Mesenchymal stem cell (in vitro differentiated cells and primary cell): Measurements from ENCODE around the gene C17orf107. TPM values are rescaled to one million over a fixed set of nuclear protein-coding genes. Genes with fewer than 3 reads are reported as not detected.
A peak's percentile ranks its signal among the peaks of the same experiment; 100 is the strongest.

Source experiments
- DNase-seq: peaks from one replicate; pipeline ENCODE4 v3.0.0-alpha.2; 2013
- H2AFZ ChIP-seq: one replicate; pipeline ENCODE4 v1.6.1; 2013; ENCODE audit warnings: low read depth, mild to moderate bottlenecking, control low read depth, inconsistent platforms, low read length, moderate library complexity
- H2AK5ac ChIP-seq: 2 replicates; pipeline ENCODE4 v1.6.1; 2013; ENCODE audit warnings: low read length, moderate library complexity, mild to moderate bottlenecking, inconsistent platforms; ENCODE audit not compliant: severe bottlenecking
- H2BK120ac ChIP-seq: one replicate; pipeline ENCODE4 v1.6.1; 2013; ENCODE audit warnings: low read depth, mild to moderate bottlenecking, inconsistent platforms, low read length, moderate library complexity
- H2BK12ac ChIP-seq, 2 experiments: one replicate each; pipeline ENCODE4 v1.6.1; 2013; ENCODE audit warnings: inconsistent platforms in 2 of 2, low read length in 2 of 2, mild to moderate bottlenecking in 2 of 2, moderate library complexity in 2 of 2, control low read depth in 1 of 2
- H2BK15ac ChIP-seq: one replicate; pipeline ENCODE4 v1.6.1; 2013; ENCODE audit warnings: mild to moderate bottlenecking, low read depth, inconsistent platforms; ENCODE audit not compliant: poor library complexity, severe bottlenecking
- H2BK5ac ChIP-seq: 2 replicates; pipeline ENCODE4 v1.6.1; 2013; ENCODE audit warnings: low read depth, mild to moderate bottlenecking, low read length, control low read depth, inconsistent platforms; ENCODE audit not compliant: poor library complexity, severe bottlenecking
- H3K14ac ChIP-seq, 2 experiments: one replicate each; pipeline ENCODE4 v1.6.1; 2013; ENCODE audit warnings: inconsistent platforms in 2 of 2, low read length in 2 of 2, control low read depth in 1 of 2, mild to moderate bottlenecking in 1 of 2, moderate library complexity in 1 of 2
- H3K18ac ChIP-seq, 2 experiments: one replicate each; pipeline ENCODE4 v1.6.1; 2013; ENCODE audit warnings: inconsistent platforms in 2 of 2, low read length in 2 of 2, control low read depth in 1 of 2, low read depth in 1 of 2, mild to moderate bottlenecking in 1 of 2
- H3K23ac ChIP-seq, 2 experiments: one replicate each; pipeline ENCODE4 v1.6.1; 2013; ENCODE audit warnings: inconsistent platforms in 2 of 2, low read length in 2 of 2, mild to moderate bottlenecking in 2 of 2, moderate library complexity in 2 of 2, control low read depth in 1 of 2
- H3K27ac ChIP-seq: 2 replicates; pipeline ENCODE4 v1.5.1; 2013; ENCODE audit warnings: mild to moderate bottlenecking, moderate library complexity, low read length, control low read depth, inconsistent platforms; ENCODE audit not compliant: poor library complexity, severe bottlenecking
- H3K27me3 ChIP-seq, 2 experiments: 2 replicates each; pipeline versions ENCODE4 v1.6.1 to v1.7.0; 2013; ENCODE audit warnings: low read length in 2 of 2, mild to moderate bottlenecking in 2 of 2, moderate library complexity in 2 of 2, control low read depth in 1 of 2, inconsistent platforms in 1 of 2; ENCODE audit not compliant: control insufficient read depth in 1 of 2, insufficient read depth in 1 of 2
- H3K36me3 ChIP-seq, 2 experiments: 2 replicates each; pipeline versions ENCODE4 v1.6.1 to v1.7.0; 2013; ENCODE audit warnings: low read length in 2 of 2, control low read depth in 1 of 2, inconsistent platforms in 1 of 2, low read depth in 1 of 2, mild to moderate bottlenecking in 1 of 2; ENCODE audit not compliant: insufficient read depth in 2 of 2, control insufficient read depth in 1 of 2
- H3K4ac ChIP-seq, 2 experiments: one replicate each; pipeline ENCODE4 v1.6.1; 2013; ENCODE audit warnings: inconsistent platforms in 2 of 2, low read length in 2 of 2, mild to moderate bottlenecking in 2 of 2, moderate library complexity in 2 of 2, control low read depth in 1 of 2, low read depth in 1 of 2
- H3K4me1 ChIP-seq: 2 replicates; pipeline ENCODE4 v1.6.1; 2013; ENCODE audit warnings: low read depth, low read length, control low read depth; ENCODE audit not compliant: control insufficient read depth, insufficient read depth
- H3K4me2 ChIP-seq: 2 replicates; pipeline ENCODE4 v1.6.1; 2013; ENCODE audit warnings: low read length, mild to moderate bottlenecking, inconsistent platforms; ENCODE audit not compliant: poor library complexity, severe bottlenecking
- H3K4me3 ChIP-seq, 2 experiments: 2 replicates each; pipeline versions ENCODE4 v1.5.1 to v1.7.0; 2013; ENCODE audit warnings: low read length in 2 of 2, mild to moderate bottlenecking in 2 of 2, control low read depth in 1 of 2, low read depth in 1 of 2; ENCODE audit not compliant: insufficient read depth in 1 of 2
- H3K79me1 ChIP-seq: replicated peaks from 2 replicates; pipeline ENCODE4 v1.6.1; 2013; ENCODE audit warnings: mild to moderate bottlenecking, control low read depth, low read length, inconsistent platforms; ENCODE audit not compliant: poor library complexity, severe bottlenecking
- H3K9ac ChIP-seq: 2 replicates; pipeline ENCODE4 v1.7.0; 2013; ENCODE audit warnings: mild to moderate bottlenecking, low read length, moderate library complexity
- H3K9me3 ChIP-seq: 2 replicates; pipeline ENCODE4 v1.7.0; 2013; ENCODE audit warnings: mild to moderate bottlenecking, low read length; ENCODE audit not compliant: control insufficient read depth
- H4K8ac ChIP-seq: one replicate; pipeline ENCODE4 v1.6.1; 2013; ENCODE audit warnings: inconsistent platforms, mild to moderate bottlenecking, low read length, moderate library complexity
- H4K91ac ChIP-seq: one replicate; pipeline ENCODE4 v1.6.1; 2013; ENCODE audit warnings: mild to moderate bottlenecking, low read length, inconsistent platforms
- WGBS: methylation state at CpG from one replicate; pipeline ENCODE4 v1.1.7; 2013; ENCODE audit warnings: mixed read lengths; 5-methylcytosine and 5-hydroxymethylcytosine counted together
- polyA plus RNA-seq, 2 experiments: library from polyadenylated mRNA; stranded (reverse); fragments of 200-250 nt; gene quantifications; one replicate each; pipeline ENCODE4 v1.2.3, GENCODE V29; 2013

Gene C17orf107
- 0.17 TPM for polyA plus RNA-seq (2013, experiment 1 of 2)
- polyA plus RNA-seq (2013, experiment 2 of 2), result 0.23 TPM

GRCh38 chr17:4899341-4900230, at the start of gene C17orf107:
TSS of gene C17orf107 (plus strand) at chr17:4899536. CDS start at chr17:4899763, 227 bp downstream.
- DNase-seq, result no peak
- peak within 1 kb of the TSS in 1 of 2 experiments; percentile 80 for H3K4me3 ChIP-seq
- H4K91ac ChIP-seq, result no peak within 1 kb of the TSS
- no peak within 1 kb of the TSS for H3K4me2 ChIP-seq
- H3K4ac ChIP-seq, result no peak within 1 kb of the TSS
- H4K8ac ChIP-seq, result no peak within 1 kb of the TSS
- no peak within 1 kb of the TSS for H2BK5ac ChIP-seq
- H3K27me3 ChIP-seq, result peaks cover 0 to 35% of the 10 kb centered on the region in 2 experiments
- H3K18ac ChIP-seq, result no peak within 1 kb of the TSS
- peak within 1 kb of the TSS; percentile 84 for H3K9ac ChIP-seq
- H2BK12ac ChIP-seq, result no peak within 1 kb of the TSS
- H3K9me3 ChIP-seq, result no peaks in the 10 kb centered on the region
- H3K79me1 ChIP-seq, result peaks cover under 1% of the 10 kb centered on the region
- H2BK120ac ChIP-seq, result no peak within 1 kb of the TSS
- H2AK5ac ChIP-seq, result no peak within 1 kb of the TSS
- H2AFZ ChIP-seq, result no peak within 1 kb of the TSS
- H3K14ac ChIP-seq, result no peak within 1 kb of the TSS
- WGBS, result 96% methylated on average over 60 of the region's 60 CpGs
- peaks cover 30 to 77% of the 10 kb centered on the region in 2 experiments for H3K36me3 ChIP-seq
- no peak within 1 kb of the TSS for H3K23ac ChIP-seq
- no peak within 1 kb of the TSS for H2BK15ac ChIP-seq
- no peak within 1 kb of the TSS for H3K27ac ChIP-seq
- no peaks in the 10 kb centered on the region for H3K4me1 ChIP-seq

GRCh38 chr17:4850246-4850645, 49.1 kb upstream of the C17orf107 start:
- Histone ChIP-seq H2BK15ac (no peak overlapping the region), H2BK5ac (no peak overlapping the region), H3K4ac (no peak overlapping the region), H4K8ac (no peak overlapping the region), H3K4me1 (peaks cover 33% of the 10 kb centered on the region), H3K23ac (no peak overlapping the region), H3K14ac (no peak overlapping the region), H3K27ac (no peak overlapping the region), H3K18ac (no peak overlapping the region), H3K4me3 (no peak overlapping the region), H3K9ac (no peak overlapping the region), H3K27me3 (no peaks in the 10 kb centered on the region), H3K36me3 (peaks cover 3 to 6% of the 10 kb centered on the region in 2 experiments), H2BK120ac (no peak overlapping the region), H3K4me2 (no peak overlapping the region), H4K91ac (no peak overlapping the region), H2AFZ (no peak overlapping the region), H3K79me1 (peaks cover 39% of the 10 kb centered on the region), H3K9me3 (no peaks in the 10 kb centered on the region), H2BK12ac (no peak overlapping the region), H2AK5ac (no peak overlapping the region)
- WGBS, result 87% methylated on average over 2 of the region's 2 CpGs
- no peak for DNase-seq

GRCh38 chr17:4851084-4851483, 48.3 kb upstream of the C17orf107 start:
- Histone ChIP-seq H3K23ac (no peak overlapping the region), H3K4me3 (no peak overlapping the region), H2BK5ac (no peak overlapping the region), H3K9me3 (no peaks in the 10 kb centered on the region), H3K14ac (no peak overlapping the region), H2BK12ac (no peak overlapping the region), H2AK5ac (peak overlapping the region; percentile 71), H3K4me2 (no peak overlapping the region), H3K9ac (no peak overlapping the region), H2BK120ac (no peak overlapping the region), H3K36me3 (peaks cover 3 to 6% of the 10 kb centered on the region in 2 experiments), H3K4ac (no peak overlapping the region), H3K4me1 (peaks cover 33% of the 10 kb centered on the region), H4K91ac (no peak overlapping the region), H3K18ac (no peak overlapping the region), H2AFZ (no peak overlapping the region), H3K27ac (no peak overlapping the region), H2BK15ac (no peak overlapping the region), H3K79me1 (peaks cover 34% of the 10 kb centered on the region), H4K8ac (no peak overlapping the region), H3K27me3 (no peaks in the 10 kb centered on the region)
- DNase-seq, result no peak
- 91% methylated on average over 3 of the region's 3 CpGs for WGBS

- Histone ChIP-seq H3K9ac (no peak overlapping the region), H3K36me3 (peaks cover 7 to 10% of the 10 kb centered on the region in 2 experiments), H3K9me3 (no peaks in the 10 kb centered on the region), H3K4me3 (no peak overlapping the region), H3K14ac (no peak overlapping the region), H3K79me1 (peaks cover 36% of the 10 kb centered on the region), H3K23ac (no peak overlapping the region), H3K4me2 (no peak overlapping the region), H3K4me1 (peaks cover 37% of the 10 kb centered on the region), H4K91ac (no peak overlapping the region), H3K4ac (no peak overlapping the region), H2BK12ac (no peak overlapping the region), H2BK5ac (no peak overlapping the region), H3K18ac (no peak overlapping the region), H4K8ac (no peak overlapping the region), H2BK120ac (no peak overlapping the region), H3K27ac (peak overlapping the region; percentile 41), H2BK15ac (no peak overlapping the region), H3K27me3 (no peaks in the 10 kb centered on the region), H2AFZ (no peak overlapping the region), H2AK5ac (no peak overlapping the region)
- DNase-seq, result peak; percentile 34
Observed at GRCh38 chr17:4852567-4853207, 46.6 kb upstream of the C17orf107 start.
